ENCODE results near the gene TSPYL4. TPM values are rescaled to one million over a fixed set of nuclear protein-coding genes. Genes with fewer than 3 reads are reported as not detected.

The TSPYL4 gene
- polyA plus RNA-seq, 1 donor (not counting 4 experiments of a cell fraction or from before 2014, with no cell fraction given) = 8.1 TPM

GRCh38 chr6:116279232-116280160 is 25.6 kb upstream of the TSPYL4 start, which contains the start of gene TSPYL1:
Gene TSPYL1, minus strand, starts transcription at chr6:116279930. Its CDS starts 100 bp downstream, at chr6:116279830.
- H3K9ac ChIP-seq (ENCODE audit: control insufficient read depth, extremely low read depth, insufficient read depth, low read length) = peak within 1 kb of the TSS; percentile 98

GRCh38 chr6:116278854-116279231 is 25.0 kb upstream of the TSPYL4 start:
- no peak for DNase-seq (ENCODE audit: low read depth, low spot score)
- dilution Hi-C loops (cut with MboI; ENCODE audit: extremely low pct_ligation_motif_present, low sequenced_read_pairs) = no loop called here
- Histone ChIP-seq H2AFZ (ENCODE audit: control insufficient read depth, low read length) (peak overlapping the region; percentile 92), H3K27me3 (ENCODE audit: control insufficient read depth, extremely low read depth, insufficient read depth, low read length) (no peaks in the 10 kb centered on the region), H3K27ac (ENCODE audit: control insufficient read depth, insufficient read depth, low read length) (peak overlapping the region; percentile 97), H3K79me2 (ENCODE audit: control insufficient read depth, insufficient read depth, low read length) (peaks cover 49% of the 10 kb centered on the region), H3K4me1 (ENCODE audit: control insufficient read depth, extremely low read depth, insufficient read depth, low read length) (peaks cover 15% of the 10 kb centered on the region), H3K9ac (ENCODE audit: control insufficient read depth, extremely low read depth, insufficient read depth, low read length) (peak overlapping the region; percentile 98), H3K4me3 (ENCODE audit: control insufficient read depth in 2 of 3, extremely low read depth in 1 of 3, insufficient read depth in 2 of 3, low read depth in 1 of 3, low read length in 3 of 3) (peak overlapping the region; percentile 91 to 96 (median 93)), H3K9me3 (ENCODE audit: control insufficient read depth, low read depth, low read length) (no peaks in the 10 kb centered on the region), H3K9me1 (ENCODE audit: control insufficient read depth, extremely low read depth, insufficient read depth, low read length) (no peaks in the 10 kb centered on the region), H3K4me2 (ENCODE audit: control insufficient read depth, extremely low read depth, insufficient read depth, low read depth, low read length) (peak overlapping the region; percentile 83), H3K36me3 (ENCODE audit: control insufficient read depth in 2 of 2, extremely low read depth in 1 of 2, insufficient read depth in 2 of 2, low read length in 2 of 2) (peaks cover 3 to 7% of the 10 kb centered on the region in 2 experiments), H4K20me1 (ENCODE audit: control insufficient read depth, extremely low read depth, insufficient read depth, low read length) (peaks cover 3% of the 10 kb centered on the region)
- no peak for TF ChIP-seq EZH2 (IDR thresholded peaks at IDR 0.05; ENCODE audit: low read length)
- TF ChIP-seq, protein P1, sequence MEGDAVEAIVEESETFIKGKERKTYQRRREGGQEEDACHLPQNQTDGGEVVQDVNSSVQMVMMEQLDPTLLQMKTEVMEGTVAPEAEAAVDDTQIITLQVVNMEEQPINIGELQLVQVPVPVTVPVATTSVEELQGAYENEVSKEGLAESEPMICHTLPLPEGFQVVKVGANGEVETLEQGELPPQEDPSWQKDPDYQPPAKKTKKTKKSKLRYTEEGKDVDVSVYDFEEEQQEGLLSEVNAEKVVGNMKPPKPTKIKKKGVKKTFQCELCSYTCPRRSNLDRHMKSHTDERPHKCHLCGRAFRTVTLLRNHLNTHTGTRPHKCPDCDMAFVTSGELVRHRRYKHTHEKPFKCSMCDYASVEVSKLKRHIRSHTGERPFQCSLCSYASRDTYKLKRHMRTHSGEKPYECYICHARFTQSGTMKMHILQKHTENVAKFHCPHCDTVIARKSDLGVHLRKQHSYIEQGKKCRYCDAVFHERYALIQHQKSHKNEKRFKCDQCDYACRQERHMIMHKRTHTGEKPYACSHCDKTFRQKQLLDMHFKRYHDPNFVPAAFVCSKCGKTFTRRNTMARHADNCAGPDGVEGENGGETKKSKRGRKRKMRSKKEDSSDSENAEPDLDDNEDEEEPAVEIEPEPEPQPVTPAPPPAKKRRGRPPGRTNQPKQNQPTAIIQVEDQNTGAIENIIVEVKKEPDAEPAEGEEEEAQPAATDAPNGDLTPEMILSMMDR (optimal IDR thresholded peaks at IDR 0.05 in 1 of 3, IDR thresholded peaks at IDR 0.05 in 1 of 3, conservative IDR thresholded peaks at IDR 0.05 in 1 of 3; ENCODE audit: extremely low read depth in 1 of 3, insufficient read depth in 2 of 3, low read length in 3 of 3) = no peak
- no peak for FAIRE-seq

More at GRCh38 chr6:116279232-116280160, 25.6 kb upstream of the TSPYL4 start, which contains the start of gene TSPYL1:
- Histone ChIP-seq H3K79me2 (ENCODE audit: control insufficient read depth, insufficient read depth, low read length) (peaks cover 49% of the 10 kb centered on the region), H3K4me1 (ENCODE audit: control insufficient read depth, extremely low read depth, insufficient read depth, low read length) (peaks cover 15% of the 10 kb centered on the region), H2AFZ (ENCODE audit: control insufficient read depth, low read length) (peak within 1 kb of the TSS; percentile 96), H4K20me1 (ENCODE audit: control insufficient read depth, extremely low read depth, insufficient read depth, low read length) (peaks cover 3% of the 10 kb centered on the region), H3K9me3 (ENCODE audit: control insufficient read depth, low read depth, low read length) (no peaks in the 10 kb centered on the region), H3K36me3 (ENCODE audit: control insufficient read depth in 2 of 2, extremely low read depth in 1 of 2, insufficient read depth in 2 of 2, low read length in 2 of 2) (peaks cover 3 to 7% of the 10 kb centered on the region in 2 experiments), H3K9me1 (ENCODE audit: control insufficient read depth, extremely low read depth, insufficient read depth, low read length) (no peaks in the 10 kb centered on the region), H3K27me3 (ENCODE audit: control insufficient read depth, extremely low read depth, insufficient read depth, low read length) (no peaks in the 10 kb centered on the region), H3K4me2 (ENCODE audit: control insufficient read depth, extremely low read depth, insufficient read depth, low read depth, low read length) (peak within 1 kb of the TSS; percentile 83), H3K27ac (ENCODE audit: control insufficient read depth, insufficient read depth, low read length) (peak within 1 kb of the TSS; percentile 97), H3K4me3 (ENCODE audit: control insufficient read depth in 2 of 3, extremely low read depth in 1 of 3, insufficient read depth in 2 of 3, low read depth in 1 of 3, low read length in 3 of 3) (peak within 1 kb of the TSS; percentile 91 to 96 (median 93))
- FAIRE-seq (peak; percentile 39), DNase-seq (ENCODE audit: low read depth, low spot score) (peak; percentile 69)
- TF ChIP-seq EZH2 (IDR thresholded peaks at IDR 0.05; ENCODE audit: low read length) = no peak
- TF ChIP-seq, protein P1 (optimal IDR thresholded peaks at IDR 0.05 in 1 of 3, IDR thresholded peaks at IDR 0.05 in 1 of 3, conservative IDR thresholded peaks at IDR 0.05 in 1 of 3; ENCODE audit: extremely low read depth in 1 of 3, insufficient read depth in 2 of 3, low read length in 3 of 3) = peak; percentile 7 to 59 (median 10)
- dilution Hi-C loops (cut with MboI; ENCODE audit: extremely low pct_ligation_motif_present, low sequenced_read_pairs) = no loop called here
